Keratinocyte (primary cell): ENCODE data around the gene OBSCN.

Experiments
- EZH2 ChIP-seq: IDR thresholded peaks from one replicate; pipeline ENCODE4 v1.6.1; 2012; ENCODE audit warnings: inconsistent platforms, mild to moderate bottlenecking, low read length, moderate library complexity
- TF ChIP-seq, protein P1 (sequence below), 3 experiments: IDR thresholded peaks in 1 of 3; conservative IDR thresholded peaks in 1 of 3; optimal IDR thresholded peaks in 1 of 3; 2 replicates in 2 of 3; 3 replicates in 1 of 3; pipeline versions ENCODE3 to v1.5.1; 2011; ENCODE audit warnings: low read length in 3 of 3, mild to moderate bottlenecking in 3 of 3, moderate library complexity in 2 of 3, control low read depth in 1 of 3, inconsistent platforms in 1 of 3; ENCODE audit not compliant: insufficient read depth in 2 of 3; ENCODE audit errors: extremely low read depth in 1 of 3

DNA sequence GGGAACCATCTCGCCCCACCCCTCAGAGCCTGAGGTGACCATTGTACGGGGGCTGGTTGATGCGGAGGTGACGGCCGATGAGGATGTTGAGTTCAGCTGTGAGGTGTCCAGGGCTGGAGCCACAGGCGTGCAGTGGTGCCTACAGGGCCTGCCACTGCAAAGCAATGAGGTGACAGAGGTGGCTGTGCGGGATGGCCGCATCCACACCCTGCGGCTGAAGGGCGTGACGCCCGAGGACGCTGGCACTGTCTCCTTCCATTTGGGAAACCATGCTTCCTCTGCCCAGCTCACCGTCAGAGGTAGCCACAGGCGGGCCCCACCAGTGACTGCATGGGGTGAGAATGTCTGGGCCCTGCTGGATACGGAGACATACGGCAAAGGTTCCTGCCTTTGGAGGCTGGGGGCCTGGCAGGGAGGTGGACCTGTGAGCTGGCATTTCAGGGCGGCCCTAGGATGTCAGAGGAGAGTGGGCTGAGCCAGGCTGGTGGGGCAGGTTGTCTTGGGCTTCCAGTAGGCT lies 100.3 kb downstream of the OBSCN start:
- TF ChIP-seq, protein P1, sequence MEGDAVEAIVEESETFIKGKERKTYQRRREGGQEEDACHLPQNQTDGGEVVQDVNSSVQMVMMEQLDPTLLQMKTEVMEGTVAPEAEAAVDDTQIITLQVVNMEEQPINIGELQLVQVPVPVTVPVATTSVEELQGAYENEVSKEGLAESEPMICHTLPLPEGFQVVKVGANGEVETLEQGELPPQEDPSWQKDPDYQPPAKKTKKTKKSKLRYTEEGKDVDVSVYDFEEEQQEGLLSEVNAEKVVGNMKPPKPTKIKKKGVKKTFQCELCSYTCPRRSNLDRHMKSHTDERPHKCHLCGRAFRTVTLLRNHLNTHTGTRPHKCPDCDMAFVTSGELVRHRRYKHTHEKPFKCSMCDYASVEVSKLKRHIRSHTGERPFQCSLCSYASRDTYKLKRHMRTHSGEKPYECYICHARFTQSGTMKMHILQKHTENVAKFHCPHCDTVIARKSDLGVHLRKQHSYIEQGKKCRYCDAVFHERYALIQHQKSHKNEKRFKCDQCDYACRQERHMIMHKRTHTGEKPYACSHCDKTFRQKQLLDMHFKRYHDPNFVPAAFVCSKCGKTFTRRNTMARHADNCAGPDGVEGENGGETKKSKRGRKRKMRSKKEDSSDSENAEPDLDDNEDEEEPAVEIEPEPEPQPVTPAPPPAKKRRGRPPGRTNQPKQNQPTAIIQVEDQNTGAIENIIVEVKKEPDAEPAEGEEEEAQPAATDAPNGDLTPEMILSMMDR (optimal IDR thresholded peaks at IDR 0.05 in 1 of 3, IDR thresholded peaks at IDR 0.05 in 1 of 3, conservative IDR thresholded peaks at IDR 0.05 in 1 of 3; ENCODE audit: extremely low read depth in 1 of 3, insufficient read depth in 2 of 3, low read length in 3 of 3): no peak
- TF ChIP-seq EZH2: no peak
